Activated CD4-positive, alpha-beta T cell treated with anti-CD3 and anti-CD28 coated beads for 36 hours (primary cell): ENCODE data around the gene ARHGAP32. TPM values are rescaled to one million over a fixed set of nuclear protein-coding genes. Genes with fewer than 3 reads are reported as not detected.

Experiments
- ATAC-seq: fragments of 200-7000 bp; cut with Tn5 transposase; one replicate; pipeline ENCODE4 v1.10.0; 2021; ENCODE audit warnings: mild to moderate bottlenecking, moderate library complexity
- CTCF ChIA-PET: fragments of 350-600 bp; sonication (Branson Sonifier 250); formaldehyde crosslinking; loops from one replicate; lab custom pipeline; 2021; ENCODE audit warnings: antibody characterized with exemption; lab: Charles Lee
- POLR2A ChIA-PET: fragments of 350-600 bp; sonication (Branson Sonifier 250); formaldehyde crosslinking; loops from one replicate; lab custom pipeline; 2021; ENCODE audit warnings: antibody characterized with exemption, inconsistent platforms; lab: Charles Lee
- DNase-seq: peaks from one replicate; pipeline ENCODE4 v3.0.0-alpha.2; 2020
- H3K27ac Mint-ChIP-seq: one replicate; pipeline ENCODE4 v1.8.0; 2021; ENCODE audit warnings: mixed read lengths
- H3K27me3 Mint-ChIP-seq: one replicate; pipeline ENCODE4 v1.8.0; 2021; ENCODE audit warnings: mixed read lengths
- H3K36me3 Mint-ChIP-seq: one replicate; pipeline ENCODE4 v1.8.0; 2021; ENCODE audit warnings: low read depth, mixed read lengths
- H3K4me1 Mint-ChIP-seq: one replicate; pipeline ENCODE4 v1.8.0; 2021; ENCODE audit warnings: mixed read lengths
- H3K4me3 Mint-ChIP-seq: one replicate; pipeline ENCODE4 v1.8.0; 2021; ENCODE audit warnings: mild to moderate bottlenecking, moderate library complexity, mixed read lengths
- H3K9me3 Mint-ChIP-seq: one replicate; pipeline ENCODE4 v1.8.0; 2021; ENCODE audit warnings: low read depth, mixed read lengths
- intact Hi-C, 2 experiments: fragments of 100-400 bp; cut with DNase I in 1 of 2; cut with micrococcal nuclease in 1 of 2; formaldehyde crosslinking; loops; one replicate each; pipeline versions ENCODE4 v1.14.2 to v1.15.1; 2022 to 2024; cut with DNase I, micrococcal nuclease
- total RNA-seq, 2 experiments: library from RNA; stranded (reverse); gene quantifications; one replicate each; pipeline ENCODE4 v1.2.3, GENCODE V29; 2021

Gene ARHGAP32
- total RNA-seq, 2 experiments from 2014 or later: 8.1 to 8.9 TPM

- H3K9me3 Mint-ChIP-seq: no peaks in the 10 kb centered on the region
- intact Hi-C loops: no loop called here
- ChIA-PET CTCF (interaction anchor here (1.2 to 3.5 kb wide), 3 partner anchors 10 to 65 kb away, joined by 3 to 36 read pairs (median 8); no protein-coding TSS in a partner anchor), POLR2A (no interaction called here)
- DNase-seq (no peak), ATAC-seq (no peak)
- no peak overlapping the region for H3K27ac Mint-ChIP-seq
- H3K4me1 Mint-ChIP-seq: no peaks in the 10 kb centered on the region
- peaks cover 4% of the 10 kb centered on the region for H3K27me3 Mint-ChIP-seq
- no peak overlapping the region for H3K4me3 Mint-ChIP-seq
- H3K36me3 Mint-ChIP-seq: no peaks in the 10 kb centered on the region
These were observed 242.2 kb downstream of the ARHGAP32 start for GRCh38 chr11:128949791-128950454.

GRCh38 chr11:128948583-128948982 is 243.5 kb downstream of the ARHGAP32 start:
- DNase-seq (no peak), ATAC-seq (no peak)
- POLR2A ChIA-PET: no interaction called here

GRCh38 chr11:128947773-128948172 is 244.4 kb downstream of the ARHGAP32 start:
- CTCF ChIA-PET: interaction anchor here (0.7 to 3.5 kb wide), 5 partner anchors 8 to 63 kb away, joined by 3 to 36 read pairs (median 7); no protein-coding TSS in a partner anchor

More at GRCh38 chr11:128948583-128948982, 243.5 kb downstream of the ARHGAP32 start:
- no peaks in the 10 kb centered on the region for H3K36me3 Mint-ChIP-seq
- no peak overlapping the region for H3K4me3 Mint-ChIP-seq
- peaks cover 5% of the 10 kb centered on the region for H3K27me3 Mint-ChIP-seq
- no peak overlapping the region for H3K27ac Mint-ChIP-seq
- no peaks in the 10 kb centered on the region for H3K4me1 Mint-ChIP-seq
- intact Hi-C loops: no loop called here
- CTCF ChIA-PET: interaction anchor here (0.7 to 3.5 kb wide), 4 partner anchors 11 to 64 kb away, joined by 3 to 36 read pairs (median 6); no protein-coding TSS in a partner anchor
- no peaks in the 10 kb centered on the region for H3K9me3 Mint-ChIP-seq

DNA sequence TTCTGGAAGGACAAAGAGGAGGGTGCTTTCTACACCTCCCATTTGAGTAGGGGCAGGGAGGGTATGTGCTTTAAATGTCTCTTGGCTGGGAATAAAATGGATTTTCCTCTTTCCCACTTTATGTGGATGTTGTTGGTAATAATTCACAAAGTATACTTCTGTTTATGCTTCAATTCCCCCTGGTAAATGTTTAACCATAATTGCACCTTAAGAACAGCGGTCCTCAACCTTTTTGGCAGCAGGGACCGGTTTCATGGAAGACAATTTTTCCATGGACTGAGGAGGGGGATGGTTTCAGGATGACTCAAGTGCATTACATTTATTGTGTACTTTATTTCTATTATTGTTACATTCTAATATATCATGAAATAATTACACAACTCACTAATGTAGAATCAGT is 245.5 kb downstream of the ARHGAP32 start:
- intact Hi-C loops: loop anchor here in 1 of 2 experiments (1.0 kb wide), 1 partner anchor 28 kb away; no protein-coding TSS in a partner anchor

More at GRCh38 chr11:128947773-128948172, 244.4 kb downstream of the ARHGAP32 start:
- POLR2A ChIA-PET: no interaction called here
- Mint-ChIP-seq H3K9me3 (no peaks in the 10 kb centered on the region), H3K4me3 (no peak overlapping the region), H3K27ac (no peak overlapping the region), H3K36me3 (no peaks in the 10 kb centered on the region), H3K27me3 (peaks cover 5% of the 10 kb centered on the region), H3K4me1 (no peaks in the 10 kb centered on the region)
- DNase-seq (no peak), ATAC-seq (no peak)
- intact Hi-C loops: no loop called here

DNA sequence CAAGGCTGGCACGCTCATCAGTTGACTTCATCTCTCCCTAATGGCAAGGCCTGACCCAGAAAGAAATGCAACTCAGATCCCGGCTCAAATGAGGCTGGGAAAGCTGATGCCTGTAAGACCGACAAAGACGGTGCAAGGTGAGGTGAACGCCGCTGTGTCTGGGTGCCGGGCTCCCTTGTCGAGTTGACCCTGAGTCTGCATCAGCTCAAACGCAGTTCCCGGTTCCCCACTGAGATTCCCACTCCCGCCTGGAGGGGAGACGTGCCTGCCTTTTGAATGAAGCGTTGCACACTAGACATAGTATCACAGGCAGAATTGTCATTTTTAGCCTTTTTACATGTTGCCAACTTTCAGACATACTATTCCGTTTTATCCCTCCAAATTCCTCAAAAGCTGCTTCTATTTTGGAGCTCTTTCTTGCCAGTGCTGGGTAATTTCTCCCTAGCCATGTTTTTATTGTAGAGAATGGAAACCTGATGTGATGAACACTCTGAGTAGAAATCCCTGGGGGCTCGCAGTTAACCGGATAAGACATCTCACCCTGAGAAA is 248.6 kb downstream of the ARHGAP32 start:
- intact Hi-C loops: no loop called here
- no peak overlapping the region for H3K4me3 Mint-ChIP-seq
- DNase-seq (no peak), ATAC-seq (no peak)
- no peak overlapping the region for H3K27ac Mint-ChIP-seq
- H3K9me3 Mint-ChIP-seq: no peaks in the 10 kb centered on the region
- CTCF ChIA-PET: interaction anchor here (1.0 to 1.2 kb wide), 2 partner anchors 12 to 55 kb away, joined by 3 read pairs; no protein-coding TSS in a partner anchor
- H3K36me3 Mint-ChIP-seq: no peaks in the 10 kb centered on the region
- peaks cover 2% of the 10 kb centered on the region for H3K27me3 Mint-ChIP-seq
- no peaks in the 10 kb centered on the region for H3K4me1 Mint-ChIP-seq
- POLR2A ChIA-PET: no interaction called here

More for the DNA sequence above, 245.5 kb downstream of the ARHGAP32 start:
- CTCF ChIA-PET: interaction anchor here (2.2 to 3.5 kb wide), 2 partner anchors 10 to 62 kb away, joined by 11 to 36 read pairs; no protein-coding TSS in a partner anchor
- Mint-ChIP-seq H3K4me1 (no peaks in the 10 kb centered on the region), H3K9me3 (no peaks in the 10 kb centered on the region), H3K36me3 (no peaks in the 10 kb centered on the region), H3K27ac (no peak overlapping the region), H3K27me3 (peaks cover 5% of the 10 kb centered on the region), H3K4me3 (no peak overlapping the region)
- DNase-seq: no peak
- ATAC-seq: no peak
- POLR2A ChIA-PET: no interaction called here

DNA sequence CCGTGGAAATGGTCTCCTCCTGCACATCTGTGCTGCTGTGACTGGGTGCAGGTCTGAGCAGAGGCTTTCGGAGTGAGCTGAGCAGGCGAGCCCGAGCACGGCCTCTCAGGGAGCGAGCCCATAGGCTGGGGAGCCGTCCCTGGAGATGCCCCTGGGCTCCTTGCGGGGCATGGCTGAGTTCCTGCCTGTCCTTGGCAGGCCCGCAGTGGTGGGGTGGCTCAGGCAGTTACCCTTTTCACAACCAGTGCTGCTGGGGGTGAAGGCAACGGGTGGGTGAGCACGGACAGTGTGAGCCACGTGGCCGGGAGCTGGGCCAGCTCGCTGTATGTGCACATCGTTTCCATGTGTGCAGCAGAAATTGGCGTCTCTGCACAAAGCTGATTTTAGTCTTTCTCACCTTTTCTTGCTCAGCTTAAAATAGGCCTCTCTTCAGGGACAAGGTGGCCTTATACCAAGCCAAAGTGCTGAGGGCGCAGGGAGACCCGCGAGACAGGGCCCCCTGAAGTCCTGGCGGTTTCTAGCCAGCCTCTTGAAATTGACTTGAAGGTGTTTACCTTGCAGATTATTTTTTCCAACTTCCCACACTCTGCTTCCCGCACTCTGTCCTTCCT is 249.2 kb downstream of the ARHGAP32 start, which contains the start of gene TP53AIP1:
TP53AIP1 (minus strand) TSS at position 55 of the 611 bp plus-strand sequence. CDS start 5,053 bp downstream, outside the sequence.
- H3K4me1 Mint-ChIP-seq: no peaks in the 10 kb centered on the region
- H3K27ac Mint-ChIP-seq: no peak within 1 kb of the TSS
- no peak within 1 kb of the TSS for H3K4me3 Mint-ChIP-seq
- CTCF ChIA-PET: interaction anchor here (1.0 to 1.2 kb wide), 2 partner anchors 12 to 55 kb away, joined by 3 read pairs; no protein-coding TSS in a partner anchor
- POLR2A ChIA-PET: no interaction called here
- DNase-seq: no peak
- ATAC-seq: no peak
- H3K9me3 Mint-ChIP-seq: no peaks in the 10 kb centered on the region
- intact Hi-C loops: no loop called here
- H3K27me3 Mint-ChIP-seq: peaks cover 2% of the 10 kb centered on the region
- H3K36me3 Mint-ChIP-seq: no peaks in the 10 kb centered on the region

DNA sequence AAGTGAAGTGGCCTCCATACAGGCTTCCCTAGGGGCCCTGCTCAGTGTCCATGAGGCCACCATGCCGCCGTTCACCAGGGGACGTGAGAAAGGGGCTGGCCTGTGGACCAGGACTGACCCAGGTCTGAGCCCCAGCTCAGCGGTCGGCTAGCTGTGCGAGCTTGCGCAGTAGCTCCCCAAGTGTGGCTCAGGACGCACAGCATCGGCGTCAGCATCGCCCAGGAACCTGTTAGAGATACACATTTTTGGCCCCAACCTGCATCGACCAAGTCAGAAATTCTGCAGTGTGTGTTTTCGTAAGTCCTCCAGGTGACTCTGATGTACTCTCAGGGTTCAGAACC is 249.9 kb downstream of the ARHGAP32 start:
- ATAC-seq: no peak
- Mint-ChIP-seq H3K4me3 (no peak overlapping the region), H3K9me3 (no peaks in the 10 kb centered on the region), H3K4me1 (no peaks in the 10 kb centered on the region), H3K36me3 (no peaks in the 10 kb centered on the region), H3K27ac (no peak overlapping the region), H3K27me3 (peaks cover 2% of the 10 kb centered on the region)
- no peak for DNase-seq
- ChIA-PET CTCF (interaction anchor here (0.6 to 2.4 kb wide), 2 partner anchors 14 to 18 kb away, joined by 3 to 6 read pairs; no protein-coding TSS in a partner anchor), POLR2A (no interaction called here)
- intact Hi-C loops: no loop called here

GRCh38 chr11:128941573-128942271 is 250.4 kb downstream of the ARHGAP32 start:
- ChIA-PET POLR2A (no interaction called here), CTCF (interaction anchor here (0.6 to 2.4 kb wide), 2 partner anchors 15 to 19 kb away, joined by 3 to 6 read pairs; no protein-coding TSS in a partner anchor)
- Mint-ChIP-seq H3K9me3 (no peaks in the 10 kb centered on the region), H3K4me1 (no peaks in the 10 kb centered on the region), H3K4me3 (no peak overlapping the region), H3K27ac (no peak overlapping the region), H3K27me3 (peaks cover 2% of the 10 kb centered on the region), H3K36me3 (no peaks in the 10 kb centered on the region)
- no peak for DNase-seq
- no peak for ATAC-seq
- intact Hi-C loops: no loop called here

DNA sequence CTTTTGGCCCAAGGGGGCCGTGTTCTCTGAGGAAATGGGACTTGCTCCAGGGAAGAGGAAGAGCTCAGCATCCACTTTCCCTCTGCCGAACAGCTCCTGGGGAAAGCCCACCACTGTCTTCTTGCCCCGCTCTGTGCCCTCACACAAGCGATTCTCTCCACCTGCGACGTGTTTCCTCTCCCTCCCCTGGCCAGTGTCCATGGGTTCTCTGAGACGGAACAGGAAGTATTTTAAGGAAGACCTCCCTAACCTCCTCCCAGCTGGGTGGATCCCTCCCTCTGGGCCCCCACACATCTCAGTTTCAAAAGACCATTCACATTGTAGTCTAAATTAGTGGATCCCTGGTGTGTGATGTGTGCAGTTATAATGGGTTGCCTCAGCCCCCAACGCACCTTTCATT is 251.0 kb downstream of the ARHGAP32 start:
- H3K9me3 Mint-ChIP-seq: no peaks in the 10 kb centered on the region
- no peak for ATAC-seq

DNA sequence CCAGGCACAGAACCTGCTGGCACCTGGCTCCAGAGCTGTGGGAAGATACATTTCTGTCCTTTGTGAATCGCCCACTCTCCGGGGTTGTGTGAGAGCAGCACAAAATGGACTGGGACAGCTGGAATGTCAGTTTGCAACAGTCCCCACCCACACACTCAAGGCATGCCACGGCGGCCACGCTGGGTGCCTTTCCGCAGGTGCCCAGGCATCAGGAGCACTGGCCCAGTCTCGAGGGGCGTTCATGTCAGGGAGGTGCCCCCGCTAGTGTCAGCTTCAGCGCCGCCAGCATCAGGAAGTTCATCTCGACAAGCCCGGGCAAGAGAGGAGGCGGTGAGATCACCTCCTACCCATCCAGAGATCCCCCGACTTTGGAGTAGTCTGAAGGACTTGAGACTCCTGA is 251.5 kb downstream of the ARHGAP32 start:
- Mint-ChIP-seq H3K36me3 (no peaks in the 10 kb centered on the region), H3K4me3 (no peak overlapping the region), H3K9me3 (no peaks in the 10 kb centered on the region), H3K27me3 (peaks cover 2% of the 10 kb centered on the region), H3K4me1 (no peaks in the 10 kb centered on the region), H3K27ac (no peak overlapping the region)
- intact Hi-C loops: no loop called here
- POLR2A ChIA-PET: interaction anchor here (0.6 kb wide), 1 partner anchor 96 kb away, joined by 3 read pairs; no protein-coding TSS in a partner anchor
- ATAC-seq (no peak), DNase-seq (no peak)
- CTCF ChIA-PET: interaction anchor here (1.4 to 2.4 kb wide), 2 partner anchors 16 to 55 kb away, joined by 5 to 6 read pairs; no protein-coding TSS in a partner anchor

More for the DNA sequence above, 251.0 kb downstream of the ARHGAP32 start:
- POLR2A ChIA-PET: interaction anchor here (0.6 kb wide), 1 partner anchor 96 kb away, joined by 3 read pairs; no protein-coding TSS in a partner anchor
- H3K4me3 Mint-ChIP-seq: no peak overlapping the region
- no peak overlapping the region for H3K27ac Mint-ChIP-seq
- peaks cover 2% of the 10 kb centered on the region for H3K27me3 Mint-ChIP-seq
- no peaks in the 10 kb centered on the region for H3K4me1 Mint-ChIP-seq
- intact Hi-C loops: no loop called here
- no peak for DNase-seq
- H3K36me3 Mint-ChIP-seq: no peaks in the 10 kb centered on the region
- CTCF ChIA-PET: interaction anchor here (2.4 kb wide), 1 partner anchor 15 kb away, joined by 6 read pairs; no protein-coding TSS in a partner anchor
